ENCODE data around the gene TMEM207.

TMEM207 gene

DNA sequence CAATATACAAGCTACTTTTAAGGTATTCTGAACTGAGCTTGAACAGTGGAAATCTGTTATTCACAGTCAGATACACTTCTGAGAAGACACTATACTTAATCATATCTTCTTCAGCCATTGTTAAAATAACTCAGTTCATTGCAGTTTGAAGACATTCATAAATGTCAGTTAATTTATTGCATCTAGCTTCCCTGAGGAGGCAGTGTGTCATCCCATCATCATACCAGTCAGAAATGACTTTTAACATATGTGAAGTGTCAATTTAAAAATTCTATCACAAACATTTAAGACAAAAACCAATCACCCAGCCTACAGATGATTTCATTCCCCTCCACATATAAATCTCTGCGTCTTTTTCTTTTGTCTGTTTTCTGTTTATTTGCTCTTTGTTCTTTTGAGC lies 7.5 kb downstream of the TMEM207 start:
- Histone ChIP-seq H3K4me2 (ENCODE audit: low read depth, low read length, poor library complexity, severe bottlenecking) (no peak overlapping the region), H2AFZ (ENCODE audit: low read length) (no peak overlapping the region), H3F3A (ENCODE audit: low read depth) (no peaks in the 10 kb centered on the region), H3K9me2 (replicated peaks; ENCODE audit: low read depth, low read length) (no peaks in the 10 kb centered on the region), H3K27me3 (ENCODE audit: insufficient read depth, low read length, poor library complexity, severe bottlenecking) (no peaks in the 10 kb centered on the region), H3K4me1 (ENCODE audit: insufficient read depth, low read length, poor library complexity, severe bottlenecking) (peaks cover 8% of the 10 kb centered on the region), H3K9me3 (ENCODE audit: insufficient read depth, low read depth, low read length) (no peaks in the 10 kb centered on the region), H4K20me1 (ENCODE audit: insufficient read depth, low read length, poor library complexity, severe bottlenecking) (no peaks in the 10 kb centered on the region), H3K36me3 (ENCODE audit: insufficient read depth, low read length) (no peaks in the 10 kb centered on the region), H3K4me3 (ENCODE audit: low read length, poor library complexity, severe bottlenecking) (no peak overlapping the region), H3K9ac (ENCODE audit: low read depth, low read length, poor library complexity, severe bottlenecking) (no peak overlapping the region), H3K79me2 (ENCODE audit: insufficient read depth, low read length) (no peaks in the 10 kb centered on the region)
- TF ChIP-seq, protein P1, sequence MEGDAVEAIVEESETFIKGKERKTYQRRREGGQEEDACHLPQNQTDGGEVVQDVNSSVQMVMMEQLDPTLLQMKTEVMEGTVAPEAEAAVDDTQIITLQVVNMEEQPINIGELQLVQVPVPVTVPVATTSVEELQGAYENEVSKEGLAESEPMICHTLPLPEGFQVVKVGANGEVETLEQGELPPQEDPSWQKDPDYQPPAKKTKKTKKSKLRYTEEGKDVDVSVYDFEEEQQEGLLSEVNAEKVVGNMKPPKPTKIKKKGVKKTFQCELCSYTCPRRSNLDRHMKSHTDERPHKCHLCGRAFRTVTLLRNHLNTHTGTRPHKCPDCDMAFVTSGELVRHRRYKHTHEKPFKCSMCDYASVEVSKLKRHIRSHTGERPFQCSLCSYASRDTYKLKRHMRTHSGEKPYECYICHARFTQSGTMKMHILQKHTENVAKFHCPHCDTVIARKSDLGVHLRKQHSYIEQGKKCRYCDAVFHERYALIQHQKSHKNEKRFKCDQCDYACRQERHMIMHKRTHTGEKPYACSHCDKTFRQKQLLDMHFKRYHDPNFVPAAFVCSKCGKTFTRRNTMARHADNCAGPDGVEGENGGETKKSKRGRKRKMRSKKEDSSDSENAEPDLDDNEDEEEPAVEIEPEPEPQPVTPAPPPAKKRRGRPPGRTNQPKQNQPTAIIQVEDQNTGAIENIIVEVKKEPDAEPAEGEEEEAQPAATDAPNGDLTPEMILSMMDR (conservative IDR thresholded peaks at IDR 0.05; ENCODE audit: low read length), result no peak

DNA sequence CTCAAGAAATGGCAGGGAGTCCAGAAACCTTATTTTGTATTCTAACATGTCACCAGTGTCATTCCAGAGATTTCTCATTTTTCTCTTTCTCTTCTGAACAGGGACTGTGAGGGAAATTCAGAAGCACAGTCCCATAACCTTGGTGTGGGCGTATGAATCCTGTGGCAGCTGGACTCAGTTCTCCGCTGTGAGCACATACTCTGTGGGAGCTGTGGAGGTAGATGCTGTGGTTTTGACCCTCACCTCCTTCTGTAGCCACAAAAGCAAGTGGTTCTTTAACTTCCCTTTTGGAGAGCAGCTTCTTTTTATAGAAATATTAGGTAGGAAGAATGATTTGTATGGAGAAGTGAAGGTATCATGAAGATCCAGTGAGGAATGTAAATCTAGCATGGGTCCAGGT lies 13.4 kb downstream of the TMEM207 start:
- TF ChIP-seq EZH2phosphoT487 (IDR thresholded peaks at IDR 0.05; ENCODE audit: borderline replicate concordance), result no peak
- TF ChIP-seq, protein P1 (conservative IDR thresholded peaks at IDR 0.05; ENCODE audit: low read length), result no peak
- Histone ChIP-seq H2AFZ (ENCODE audit: low read length) (no peak overlapping the region), H3K36me3 (ENCODE audit: insufficient read depth, low read length) (no peaks in the 10 kb centered on the region), H3K4me2 (ENCODE audit: low read depth, low read length, poor library complexity, severe bottlenecking) (no peak overlapping the region), H3K4me3 (ENCODE audit: low read length, poor library complexity, severe bottlenecking) (no peak overlapping the region), H3K4me1 (ENCODE audit: insufficient read depth, low read length, poor library complexity, severe bottlenecking) (no peaks in the 10 kb centered on the region), H3K9ac (ENCODE audit: low read depth, low read length, poor library complexity, severe bottlenecking) (no peak overlapping the region), H3K27me3 (ENCODE audit: insufficient read depth, low read length, poor library complexity, severe bottlenecking) (no peaks in the 10 kb centered on the region), H4K20me1 (ENCODE audit: insufficient read depth, low read length, poor library complexity, severe bottlenecking) (no peaks in the 10 kb centered on the region), H3F3A (ENCODE audit: low read depth) (no peaks in the 10 kb centered on the region), H3K79me2 (ENCODE audit: insufficient read depth, low read length) (no peaks in the 10 kb centered on the region), H3K9me2 (replicated peaks; ENCODE audit: low read depth, low read length) (no peaks in the 10 kb centered on the region), H3K9me3 (ENCODE audit: insufficient read depth, low read depth, low read length) (no peaks in the 10 kb centered on the region)

DNA sequence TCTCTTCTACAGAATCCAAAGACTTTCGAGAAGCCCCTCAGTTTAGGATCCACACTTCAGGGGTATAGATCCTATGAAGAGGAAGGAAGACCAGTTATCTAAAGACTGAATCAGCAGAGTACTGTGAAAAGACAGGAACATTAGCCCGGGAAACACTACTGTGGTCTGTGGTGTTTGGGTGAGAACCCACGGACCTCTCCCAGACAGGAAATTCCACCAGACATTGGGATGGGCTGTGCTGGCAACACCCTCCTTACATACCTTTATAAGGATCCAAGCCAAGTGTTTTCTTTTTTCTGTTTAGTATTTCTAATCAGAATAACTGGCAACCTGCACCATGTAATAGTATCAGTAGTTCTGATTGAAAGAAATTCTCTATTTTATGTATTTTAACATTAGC lies 14.1 kb downstream of the TMEM207 start:
- Histone ChIP-seq H3K4me3 (ENCODE audit: low read length, poor library complexity, severe bottlenecking) (no peak overlapping the region), H3K79me2 (ENCODE audit: insufficient read depth, low read length) (no peaks in the 10 kb centered on the region), H3K9ac (ENCODE audit: low read depth, low read length, poor library complexity, severe bottlenecking) (no peak overlapping the region), H3K4me2 (ENCODE audit: low read depth, low read length, poor library complexity, severe bottlenecking) (no peak overlapping the region), H3F3A (ENCODE audit: low read depth) (no peaks in the 10 kb centered on the region), H3K9me3 (ENCODE audit: insufficient read depth, low read depth, low read length) (no peaks in the 10 kb centered on the region), H3K27me3 (ENCODE audit: insufficient read depth, low read length, poor library complexity, severe bottlenecking) (no peaks in the 10 kb centered on the region), H2AFZ (ENCODE audit: low read length) (no peak overlapping the region), H3K36me3 (ENCODE audit: insufficient read depth, low read length) (no peaks in the 10 kb centered on the region), H3K4me1 (ENCODE audit: insufficient read depth, low read length, poor library complexity, severe bottlenecking) (no peaks in the 10 kb centered on the region), H4K20me1 (ENCODE audit: insufficient read depth, low read length, poor library complexity, severe bottlenecking) (no peaks in the 10 kb centered on the region), H3K9me2 (replicated peaks; ENCODE audit: low read depth, low read length) (no peaks in the 10 kb centered on the region)
- no peak for TF ChIP-seq EZH2phosphoT487 (IDR thresholded peaks at IDR 0.05; ENCODE audit: borderline replicate concordance)

DNA sequence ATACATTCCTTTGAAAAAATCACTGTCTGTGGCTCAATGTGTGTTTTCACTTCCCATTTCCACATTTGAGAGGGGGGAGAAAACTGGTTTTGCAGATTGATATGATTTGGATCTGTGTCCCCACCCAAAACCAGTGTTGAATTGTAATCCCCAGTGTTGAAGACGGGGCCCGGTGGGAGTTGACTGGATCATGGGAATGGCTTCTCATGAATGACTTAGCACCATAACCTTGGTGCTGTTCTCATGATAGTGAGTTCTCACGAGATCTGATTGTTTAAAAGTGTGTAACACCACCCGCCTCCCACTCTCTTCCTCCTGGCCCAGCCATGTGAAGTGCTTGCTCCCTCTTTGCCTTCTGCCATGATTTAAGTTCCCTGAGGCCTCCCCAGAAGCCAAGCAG lies 16.1 kb downstream of the TMEM207 start:
- TF ChIP-seq, protein P1 (conservative IDR thresholded peaks at IDR 0.05; ENCODE audit: low read length), result no peak
- no peaks in the 10 kb centered on the region for H3K4me1 ChIP-seq (ENCODE audit: insufficient read depth, low read length, poor library complexity, severe bottlenecking)
- H4K20me1 ChIP-seq (ENCODE audit: insufficient read depth, low read length, poor library complexity, severe bottlenecking), result no peaks in the 10 kb centered on the region
- H3K4me2 ChIP-seq (ENCODE audit: low read depth, low read length, poor library complexity, severe bottlenecking), result no peak overlapping the region
- H3K4me3 ChIP-seq (ENCODE audit: low read length, poor library complexity, severe bottlenecking), result no peak overlapping the region
- no peaks in the 10 kb centered on the region for H3K9me2 ChIP-seq (replicated peaks; ENCODE audit: low read depth, low read length)
- no peak overlapping the region for H2AFZ ChIP-seq (ENCODE audit: low read length)
- no peaks in the 10 kb centered on the region for H3K79me2 ChIP-seq (ENCODE audit: insufficient read depth, low read length)
- no peaks in the 10 kb centered on the region for H3K9me3 ChIP-seq (ENCODE audit: insufficient read depth, low read depth, low read length)
- H3K27me3 ChIP-seq (ENCODE audit: insufficient read depth, low read length, poor library complexity, severe bottlenecking), result no peaks in the 10 kb centered on the region
- H3K36me3 ChIP-seq (ENCODE audit: insufficient read depth, low read length), result no peaks in the 10 kb centered on the region
- no peak overlapping the region for H3K9ac ChIP-seq (ENCODE audit: low read depth, low read length, poor library complexity, severe bottlenecking)
- no peaks in the 10 kb centered on the region for H3F3A ChIP-seq (ENCODE audit: low read depth)

All from Loucy (cell line).